HEK293 (cell line): ENCODE measurements around the gene PCSK6.

Experiments
- GLI2 ChIP-seq: fragments of 450-650 bp; formaldehyde crosslinking; IDR thresholded peaks from 2 replicates; pipeline ENCODE4; 2017; ENCODE audit warnings: missing biosample characterization, missing genetic modification characterization, low read depth, borderline replicate concordance
- KLF16 ChIP-seq: fragments of 450-650 bp; formaldehyde crosslinking; IDR thresholded peaks from 2 replicates; pipeline ENCODE4 v1.5.1; 2017; ENCODE audit warnings: missing biosample characterization, missing genetic modification characterization
- KLF9 ChIP-seq: fragments of 450-650 bp; formaldehyde crosslinking; IDR thresholded peaks from 2 replicates; pipeline ENCODE4 v1.5.1; 2016; ENCODE audit warnings: missing biosample characterization, missing genetic modification characterization, low read depth
- ZNF175 ChIP-seq: fragments of 450-650 bp; formaldehyde crosslinking; IDR thresholded peaks from 2 replicates; pipeline ENCODE4 v1.5.1; 2016; ENCODE audit warnings: missing biosample characterization, missing genetic modification characterization
- ZNF292 ChIP-seq: fragments of 450-650 bp; formaldehyde crosslinking; IDR thresholded peaks from 2 replicates; pipeline ENCODE4 v1.5.1; 2016; ENCODE audit warnings: low read depth, missing biosample characterization, missing genetic modification characterization, borderline replicate concordance
- ZNF335 ChIP-seq: fragments of 450-650 bp; formaldehyde crosslinking; conservative IDR thresholded peaks from 2 replicates; pipeline ENCODE4 v1.5.1; 2016; ENCODE audit warnings: missing biosample characterization, missing genetic modification characterization
- ZNF354C ChIP-seq: fragments of 450-650 bp; formaldehyde crosslinking; IDR thresholded peaks from 2 replicates; pipeline ENCODE4 v1.5.1; 2016; ENCODE audit warnings: missing biosample characterization, missing genetic modification characterization, low read depth, borderline replicate concordance
- ZNF658 ChIP-seq: fragments of 450-650 bp; formaldehyde crosslinking; IDR thresholded peaks from 2 replicates; pipeline ENCODE4; 2016; ENCODE audit warnings: missing biosample characterization, missing genetic modification characterization
- TF ChIP-seq, protein P1 (sequence below): fragments of 450-650 bp; formaldehyde crosslinking; IDR thresholded peaks from 2 replicates; pipeline ENCODE4 v1.5.1; 2016; ENCODE audit warnings: missing biosample characterization, missing genetic modification characterization
- TF ChIP-seq, protein P2 (sequence below): fragments of 450-650 bp; formaldehyde crosslinking; IDR thresholded peaks from 2 replicates; pipeline ENCODE4 v1.5.1; 2016; ENCODE audit warnings: missing biosample characterization, missing genetic modification characterization
- TF ChIP-seq, protein P3 (sequence below): fragments of 450-650 bp; IDR thresholded peaks from 2 replicates; pipeline ENCODE4 v1.5.1; 2018; ENCODE audit warnings: missing biosample characterization, missing genetic modification characterization

DNA sequence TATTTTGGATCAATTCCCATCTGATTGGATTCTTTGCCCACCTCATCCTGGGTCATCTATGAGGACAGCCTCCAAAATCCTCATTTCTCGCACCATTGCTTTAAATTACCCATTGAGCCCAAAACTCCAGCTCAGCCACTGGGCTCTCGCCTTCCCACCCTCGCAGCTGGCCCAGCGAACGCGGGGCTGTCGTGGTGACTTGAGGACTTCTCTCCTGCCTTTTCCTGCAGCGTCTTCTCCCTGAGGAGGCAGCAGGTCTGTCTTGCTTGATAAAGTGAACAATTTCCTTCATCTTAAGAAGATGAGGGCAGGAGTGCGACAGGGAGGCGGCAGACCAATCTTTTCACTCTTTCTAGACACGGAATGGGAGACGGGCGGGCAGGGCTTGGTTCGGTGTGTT lies 161.5 kb downstream of the PCSK6 start:
- TF ChIP-seq ZNF292 (tag by site-specific recombination): no peak
- TF ChIP-seq, protein P1, sequence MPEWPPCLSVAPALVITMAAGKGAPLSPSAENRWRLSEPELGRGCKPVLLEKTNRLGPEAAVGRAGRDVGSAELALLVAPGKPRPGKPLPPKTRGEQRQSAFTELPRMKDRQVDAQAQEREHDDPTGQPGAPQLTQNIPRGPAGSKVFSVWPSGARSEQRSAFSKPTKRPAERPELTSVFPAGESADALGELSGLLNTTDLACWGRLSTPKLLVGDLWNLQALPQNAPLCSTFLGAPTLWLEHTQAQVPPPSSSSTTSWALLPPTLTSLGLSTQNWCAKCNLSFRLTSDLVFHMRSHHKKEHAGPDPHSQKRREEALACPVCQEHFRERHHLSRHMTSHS (tag by site-specific recombination): no peak
- TF ChIP-seq, protein P2, sequence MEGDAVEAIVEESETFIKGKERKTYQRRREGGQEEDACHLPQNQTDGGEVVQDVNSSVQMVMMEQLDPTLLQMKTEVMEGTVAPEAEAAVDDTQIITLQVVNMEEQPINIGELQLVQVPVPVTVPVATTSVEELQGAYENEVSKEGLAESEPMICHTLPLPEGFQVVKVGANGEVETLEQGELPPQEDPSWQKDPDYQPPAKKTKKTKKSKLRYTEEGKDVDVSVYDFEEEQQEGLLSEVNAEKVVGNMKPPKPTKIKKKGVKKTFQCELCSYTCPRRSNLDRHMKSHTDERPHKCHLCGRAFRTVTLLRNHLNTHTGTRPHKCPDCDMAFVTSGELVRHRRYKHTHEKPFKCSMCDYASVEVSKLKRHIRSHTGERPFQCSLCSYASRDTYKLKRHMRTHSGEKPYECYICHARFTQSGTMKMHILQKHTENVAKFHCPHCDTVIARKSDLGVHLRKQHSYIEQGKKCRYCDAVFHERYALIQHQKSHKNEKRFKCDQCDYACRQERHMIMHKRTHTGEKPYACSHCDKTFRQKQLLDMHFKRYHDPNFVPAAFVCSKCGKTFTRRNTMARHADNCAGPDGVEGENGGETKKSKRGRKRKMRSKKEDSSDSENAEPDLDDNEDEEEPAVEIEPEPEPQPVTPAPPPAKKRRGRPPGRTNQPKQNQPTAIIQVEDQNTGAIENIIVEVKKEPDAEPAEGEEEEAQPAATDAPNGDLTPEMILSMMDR (tag by site-specific recombination): no peak
- no peak for TF ChIP-seq GLI2
- TF ChIP-seq KLF16 (tag by site-specific recombination): no peak
- no peak for TF ChIP-seq ZNF335 (tag by site-specific recombination)
- no peak for TF ChIP-seq ZNF175 (tag by site-specific recombination)
- no peak for TF ChIP-seq KLF9 (tag by site-specific recombination)
- no peak for TF ChIP-seq ZNF658 (tag by site-specific recombination)
- TF ChIP-seq, protein P3, sequence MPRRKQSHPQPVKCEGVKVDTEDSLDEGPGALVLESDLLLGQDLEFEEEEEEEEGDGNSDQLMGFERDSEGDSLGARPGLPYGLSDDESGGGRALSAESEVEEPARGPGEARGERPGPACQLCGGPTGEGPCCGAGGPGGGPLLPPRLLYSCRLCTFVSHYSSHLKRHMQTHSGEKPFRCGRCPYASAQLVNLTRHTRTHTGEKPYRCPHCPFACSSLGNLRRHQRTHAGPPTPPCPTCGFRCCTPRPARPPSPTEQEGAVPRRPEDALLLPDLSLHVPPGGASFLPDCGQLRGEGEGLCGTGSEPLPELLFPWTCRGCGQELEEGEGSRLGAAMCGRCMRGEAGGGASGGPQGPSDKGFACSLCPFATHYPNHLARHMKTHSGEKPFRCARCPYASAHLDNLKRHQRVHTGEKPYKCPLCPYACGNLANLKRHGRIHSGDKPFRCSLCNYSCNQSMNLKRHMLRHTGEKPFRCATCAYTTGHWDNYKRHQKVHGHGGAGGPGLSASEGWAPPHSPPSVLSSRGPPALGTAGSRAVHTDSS (tag by site-specific recombination): no peak
- no peak for TF ChIP-seq ZNF354C (tag by site-specific recombination)
